SK-N-SH (cell line): ENCODE measurements around the gene ZNF174.

ENCODE experiments used
- CHD2 ChIP-seq: fragments of 150-350 bp; IDR thresholded peaks from 2 replicates; pipeline ENCODE4 v1.6.1; 2018; ENCODE audit warnings: low read length; ENCODE audit not compliant: partially characterized antibody
- CTCF ChIP-seq: fragments of 200-600 bp; sonication (generic); IDR thresholded peaks from 2 replicates; pipeline ENCODE4 v1.6.1; 2017; ENCODE audit warnings: antibody characterized with exemption, mild to moderate bottlenecking, moderate library complexity
- EP300 ChIP-seq, 2 experiments: IDR thresholded peaks; 2 replicates each; pipeline versions ENCODE4 v1.4.0 to v1.6.1; 2012; ENCODE audit warnings: borderline replicate concordance in 1 of 2, low read depth in 1 of 2, low read length in 1 of 2
- FOXJ3 ChIP-seq: sonication (generic); formaldehyde crosslinking; IDR thresholded peaks from 2 replicates; pipeline ENCODE4 v1.5.1; 2020; ENCODE audit warnings: mild to moderate bottlenecking, missing genetic modification reagents
- FOXM1 ChIP-seq: IDR thresholded peaks from 2 replicates; pipeline ENCODE4 v1.4.0; 2012; ENCODE audit warnings: low read depth, mild to moderate bottlenecking
- MAX ChIP-seq: IDR thresholded peaks from 2 replicates; pipeline ENCODE4 v1.4.0; 2012; ENCODE audit warnings: low read depth
- MXI1 ChIP-seq: IDR thresholded peaks from 2 replicates; pipeline ENCODE4 v1.6.1; 2012; ENCODE audit warnings: mild to moderate bottlenecking, low read depth, low read length, improper control_type of control experiment
- NRF1 ChIP-seq: IDR thresholded peaks from 2 replicates; pipeline ENCODE4 v1.6.1; 2012; ENCODE audit warnings: low read depth, mild to moderate bottlenecking, low read length
- POLR2AphosphoS5 ChIP-seq: IDR thresholded peaks from 2 replicates; pipeline ENCODE4 v1.6.1; 2012; ENCODE audit warnings: low read depth, low read length
- RAD21 ChIP-seq: IDR thresholded peaks from 2 replicates; pipeline ENCODE4 v1.6.1; 2012; ENCODE audit warnings: mild to moderate bottlenecking, low read length
- RCOR1 ChIP-seq: fragments of 150-350 bp; IDR thresholded peaks from 2 replicates; pipeline ENCODE4 v1.6.1; 2017; ENCODE audit warnings: antibody characterized with exemption, low read length

- TF ChIP-seq CTCF (no peak), POLR2AphosphoS5 (no peak), CHD2 (no peak), EP300 (IDR thresholded peaks at IDR 0.05; ENCODE audit: borderline replicate concordance in 1 of 2, low read depth in 1 of 2, low read length in 1 of 2) (no peak), MAX (no peak), RAD21 (no peak), FOXJ3 (no peak), NRF1 (no peak), RCOR1 (no peak), MXI1 (no peak), FOXM1 (no peak)
These were observed 11.2 kb upstream of the ZNF174 start for GRCh38 chr16:3389663-3390338.
